SK-N-MC (cell line): ENCODE data around the gene REPS1.

Experiments used
- EZH2 ChIP-seq: fragments of 200-600 bp; sonication (generic); IDR thresholded peaks from one replicate; pipeline ENCODE4 v1.6.1; 2017; ENCODE audit warnings: antibody characterized with exemption
- POLR2AphosphoS5 ChIP-seq: IDR thresholded peaks from 2 replicates; pipeline ENCODE4 v1.6.1; 2012; ENCODE audit warnings: mild to moderate bottlenecking, low read depth, low read length, borderline replicate concordance

GRCh38 chr6:138979813-138980668 is 8.0 kb downstream of the REPS1 start:
- TF ChIP-seq EZH2 (no peak), POLR2AphosphoS5 (no peak)
